ENCODE data around the gene NSD1. TPM values are rescaled to one million over a fixed set of nuclear protein-coding genes. Genes with fewer than 3 reads are reported as not detected.

NSD1 gene
- total and polyA plus RNA-seq, 9 of the 15 experiments (the other 6 are each of a cell fraction or from before 2014, with no cell fraction given), result 3.8 to 51.0 (median 24.7) TPM

DNA sequence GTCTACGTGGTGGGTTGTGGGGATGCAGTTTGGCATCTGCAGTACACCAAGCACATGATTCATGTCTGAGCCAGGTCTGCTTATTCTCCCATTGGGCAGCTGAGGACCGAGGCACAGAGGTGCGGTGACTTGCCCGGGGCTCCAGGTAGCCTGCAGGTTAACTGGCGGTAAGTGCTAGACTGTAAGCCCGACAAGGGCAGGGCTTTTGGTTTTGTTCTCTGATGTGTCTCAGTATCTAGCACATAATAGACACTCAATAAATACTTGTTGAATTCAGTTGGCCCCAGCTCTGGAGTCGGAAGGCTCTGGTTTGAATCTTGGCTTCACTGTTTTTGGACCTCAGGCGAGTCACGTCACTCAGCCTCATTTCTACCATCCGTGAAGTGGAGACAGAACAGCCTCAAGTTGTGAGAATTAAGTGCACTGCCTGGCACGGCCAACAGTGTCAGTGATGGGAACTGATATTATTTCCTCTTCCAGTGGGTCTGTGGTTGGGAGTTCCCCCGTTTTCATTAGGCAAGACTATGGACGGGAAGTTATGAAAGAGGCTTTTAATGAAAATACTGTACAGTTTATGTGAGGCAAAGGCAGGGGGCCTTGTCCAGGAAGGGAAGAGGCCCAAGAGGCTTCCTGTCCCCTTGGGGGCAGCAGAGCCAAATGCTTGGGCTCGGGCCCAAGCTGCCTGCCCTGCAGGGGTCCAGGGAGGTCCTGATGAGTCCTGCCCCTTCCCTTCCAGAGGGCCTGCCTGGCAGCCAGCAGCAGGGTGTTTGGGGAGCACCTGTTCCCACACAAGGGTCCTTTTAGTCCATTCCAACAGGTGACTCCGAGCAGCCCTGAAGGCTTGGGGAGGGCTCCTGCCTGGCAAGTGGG is 173.3 kb downstream of the NSD1 start (continued):
- TF ChIP-seq, protein P1, sequence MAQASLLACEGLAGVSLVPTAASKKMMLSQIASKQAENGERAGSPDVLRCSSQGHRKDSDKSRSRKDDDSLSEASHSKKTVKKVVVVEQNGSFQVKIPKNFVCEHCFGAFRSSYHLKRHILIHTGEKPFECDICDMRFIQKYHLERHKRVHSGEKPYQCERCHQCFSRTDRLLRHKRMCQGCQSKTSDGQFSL (CRISPR knock-in tag; IDR thresholded peaks at IDR 0.05), result no peak
- TF ChIP-seq, protein P1 (tag; IDR thresholded peaks at IDR 0.05), result no peak
- TF ChIP-seq CBX5 (IDR thresholded peaks at IDR 0.05; ENCODE audit: borderline replicate concordance, low read depth) (no peak), SMARCA5 (IDR thresholded peaks at IDR 0.05) (no peak), MYNN (IDR thresholded peaks at IDR 0.05) (peak; percentile 27; the same call in 1 of the 2 replicates), MYNN (CRISPR knock-in tag; IDR thresholded peaks at IDR 0.05) (no peak), U2AF1 (optimal IDR thresholded peaks at IDR 0.05; ENCODE audit: low read depth, low read length) (no peak), MEF2A (IDR thresholded peaks at IDR 0.05; ENCODE audit: control insufficient read depth, low read depth, low read length) (no peak), HEY1 (CRISPR knock-in tag; IDR thresholded peaks at IDR 0.05; ENCODE audit: borderline replicate concordance) (no peak), DNMT1 (IDR thresholded peaks at IDR 0.05) (no peak)
- TF ChIP-seq, protein P2, sequence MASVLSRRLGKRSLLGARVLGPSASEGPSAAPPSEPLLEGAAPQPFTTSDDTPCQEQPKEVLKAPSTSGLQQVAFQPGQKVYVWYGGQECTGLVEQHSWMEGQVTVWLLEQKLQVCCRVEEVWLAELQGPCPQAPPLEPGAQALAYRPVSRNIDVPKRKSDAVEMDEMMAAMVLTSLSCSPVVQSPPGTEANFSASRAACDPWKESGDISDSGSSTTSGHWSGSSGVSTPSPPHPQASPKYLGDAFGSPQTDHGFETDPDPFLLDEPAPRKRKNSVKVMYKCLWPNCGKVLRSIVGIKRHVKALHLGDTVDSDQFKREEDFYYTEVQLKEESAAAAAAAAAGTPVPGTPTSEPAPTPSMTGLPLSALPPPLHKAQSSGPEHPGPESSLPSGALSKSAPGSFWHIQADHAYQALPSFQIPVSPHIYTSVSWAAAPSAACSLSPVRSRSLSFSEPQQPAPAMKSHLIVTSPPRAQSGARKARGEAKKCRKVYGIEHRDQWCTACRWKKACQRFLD (CRISPR knock-in tag; IDR thresholded peaks at IDR 0.05), result no peak
- TF ChIP-seq, protein P3, sequence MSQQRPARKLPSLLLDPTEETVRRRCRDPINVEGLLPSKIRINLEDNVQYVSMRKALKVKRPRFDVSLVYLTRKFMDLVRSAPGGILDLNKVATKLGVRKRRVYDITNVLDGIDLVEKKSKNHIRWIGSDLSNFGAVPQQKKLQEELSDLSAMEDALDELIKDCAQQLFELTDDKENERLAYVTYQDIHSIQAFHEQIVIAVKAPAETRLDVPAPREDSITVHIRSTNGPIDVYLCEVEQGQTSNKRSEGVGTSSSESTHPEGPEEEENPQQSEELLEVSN (IDR thresholded peaks at IDR 0.05; ENCODE audit: borderline replicate concordance in 1 of 2, extremely low read depth in 1 of 2, insufficient read depth in 1 of 2, insufficient read length in 1 of 2, low read depth in 1 of 2, low read length in 1 of 2, poor library complexity in 1 of 2, severe bottlenecking in 1 of 2), result no peak
- TF ChIP-seq, protein P4, sequence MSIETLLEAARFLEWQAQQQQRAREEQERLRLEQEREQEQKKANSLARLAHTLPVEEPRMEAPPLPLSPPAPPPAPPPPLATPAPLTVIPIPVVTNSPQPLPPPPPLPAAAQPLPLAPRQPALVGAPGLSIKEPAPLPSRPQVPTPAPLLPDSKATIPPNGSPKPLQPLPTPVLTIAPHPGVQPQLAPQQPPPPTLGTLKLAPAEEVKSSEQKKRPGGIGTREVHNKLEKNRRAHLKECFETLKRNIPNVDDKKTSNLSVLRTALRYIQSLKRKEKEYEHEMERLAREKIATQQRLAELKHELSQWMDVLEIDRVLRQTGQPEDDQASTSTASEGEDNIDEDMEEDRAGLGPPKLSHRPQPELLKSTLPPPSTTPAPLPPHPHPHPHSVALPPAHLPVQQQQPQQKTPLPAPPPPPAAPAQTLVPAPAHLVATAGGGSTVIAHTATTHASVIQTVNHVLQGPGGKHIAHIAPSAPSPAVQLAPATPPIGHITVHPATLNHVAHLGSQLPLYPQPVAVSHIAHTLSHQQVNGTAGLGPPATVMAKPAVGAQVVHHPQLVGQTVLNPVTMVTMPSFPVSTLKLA (conservative IDR thresholded peaks at IDR 0.05), result no peak
- TF ChIP-seq, protein P5, sequence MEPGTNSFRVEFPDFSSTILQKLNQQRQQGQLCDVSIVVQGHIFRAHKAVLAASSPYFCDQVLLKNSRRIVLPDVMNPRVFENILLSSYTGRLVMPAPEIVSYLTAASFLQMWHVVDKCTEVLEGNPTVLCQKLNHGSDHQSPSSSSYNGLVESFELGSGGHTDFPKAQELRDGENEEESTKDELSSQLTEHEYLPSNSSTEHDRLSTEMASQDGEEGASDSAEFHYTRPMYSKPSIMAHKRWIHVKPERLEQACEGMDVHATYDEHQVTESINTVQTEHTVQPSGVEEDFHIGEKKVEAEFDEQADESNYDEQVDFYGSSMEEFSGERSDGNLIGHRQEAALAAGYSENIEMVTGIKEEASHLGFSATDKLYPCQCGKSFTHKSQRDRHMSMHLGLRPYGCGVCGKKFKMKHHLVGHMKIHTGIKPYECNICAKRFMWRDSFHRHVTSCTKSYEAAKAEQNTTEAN (CRISPR knock-in tag; IDR thresholded peaks at IDR 0.05), result no peak
- TF ChIP-seq, protein P6, sequence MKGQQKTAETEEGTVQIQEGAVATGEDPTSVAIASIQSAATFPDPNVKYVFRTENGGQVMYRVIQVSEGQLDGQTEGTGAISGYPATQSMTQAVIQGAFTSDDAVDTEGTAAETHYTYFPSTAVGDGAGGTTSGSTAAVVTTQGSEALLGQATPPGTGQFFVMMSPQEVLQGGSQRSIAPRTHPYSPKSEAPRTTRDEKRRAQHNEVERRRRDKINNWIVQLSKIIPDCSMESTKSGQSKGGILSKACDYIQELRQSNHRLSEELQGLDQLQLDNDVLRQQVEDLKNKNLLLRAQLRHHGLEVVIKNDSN (CRISPR knock-in tag; IDR thresholded peaks at IDR 0.05), result 0 out of 2 replicates have a peak, but pooled peaks have one; percentile 7
- TF ChIP-seq, protein P7, sequence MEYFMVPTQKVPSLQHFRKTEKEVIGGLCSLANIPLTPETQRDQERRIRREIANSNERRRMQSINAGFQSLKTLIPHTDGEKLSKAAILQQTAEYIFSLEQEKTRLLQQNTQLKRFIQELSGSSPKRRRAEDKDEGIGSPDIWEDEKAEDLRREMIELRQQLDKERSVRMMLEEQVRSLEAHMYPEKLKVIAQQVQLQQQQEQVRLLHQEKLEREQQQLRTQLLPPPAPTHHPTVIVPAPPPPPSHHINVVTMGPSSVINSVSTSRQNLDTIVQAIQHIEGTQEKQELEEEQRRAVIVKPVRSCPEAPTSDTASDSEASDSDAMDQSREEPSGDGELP (CRISPR knock-in tag; IDR thresholded peaks at IDR 0.05; ENCODE audit: borderline replicate concordance), result peak; percentile 19; the same call in 1 of the 2 replicates

Measured in K562 (cell line).